Measurements from ENCODE around the gene TBC1D14. TPM values are rescaled to one million over a fixed set of nuclear protein-coding genes. Genes with fewer than 3 reads are reported as not detected.

The TBC1D14 gene
- total RNA-seq, 4 donors from 2014 or later: 36.0 to 56.2 (median 41.4) TPM

GRCh38 chr4:7046971-7047370, 137.3 kb downstream of the TBC1D14 start:
- H3K4me3 ChIP-seq: peak overlapping the region in 1 of 4 donors; percentile 97
- in situ Hi-C loops (cut with MboI; ENCODE audit: low sequenced_read_pairs in 4 of 4): no loop called here
- intact Hi-C loops (cut with DNase I; ENCODE audit: low total_unique reads): no loop called here

GRCh38 chr4:7048642-7049041, 139.0 kb downstream of the TBC1D14 start:
- H3K27me3 ChIP-seq: no peaks in the 10 kb centered on the region
- peak overlapping the region in 2 of 4 donors; percentile 15 to 97 for H3K27ac ChIP-seq
- DNase-seq (no peak), ATAC-seq (no peak)
- no peaks in the 10 kb centered on the region for H3K9me3 ChIP-seq
- no peaks in the 10 kb centered on the region for H3K36me3 ChIP-seq
- H3K4me3 ChIP-seq: no peak overlapping the region
- in situ Hi-C loops (cut with MboI; ENCODE audit: low sequenced_read_pairs in 4 of 4) (no loop called here), intact Hi-C loops (cut with DNase I; ENCODE audit: low total_unique reads) (no loop called here)
- TF ChIP-seq CTCF (IDR thresholded peaks at IDR 0.05 in 4 of 5, conservative IDR thresholded peaks at IDR 0.05 in 1 of 5): no peak
- no peak for TF ChIP-seq POLR2A (IDR thresholded peaks at IDR 0.05)
- H3K4me1 ChIP-seq: peaks cover 57 to 75% of the 10 kb centered on the region in 2 donors

More at GRCh38 chr4:7046971-7047370, 137.3 kb downstream of the TBC1D14 start:
- H3K36me3 ChIP-seq: no peaks in the 10 kb centered on the region
- peak overlapping the region; percentile 94 to 98 (median 98) for H3K27ac ChIP-seq
- H3K4me1 ChIP-seq: peaks cover 49 to 67% of the 10 kb centered on the region in 2 donors
- TF ChIP-seq CTCF (IDR thresholded peaks at IDR 0.05 in 4 of 5, conservative IDR thresholded peaks at IDR 0.05 in 1 of 5): no peak
- no peak for TF ChIP-seq POLR2A (IDR thresholded peaks at IDR 0.05)
- DNase-seq (no peak), ATAC-seq (no peak)
- no peaks in the 10 kb centered on the region for H3K9me3 ChIP-seq
- no peaks in the 10 kb centered on the region for H3K27me3 ChIP-seq

GRCh38 chr4:7049295-7049694, 139.7 kb downstream of the TBC1D14 start:
- H3K36me3 ChIP-seq: peaks cover 0 to 5% of the 10 kb centered on the region in 2 donors
- in situ Hi-C loops (cut with MboI; ENCODE audit: low sequenced_read_pairs in 4 of 4): no loop called here
- intact Hi-C loops (cut with DNase I; ENCODE audit: low total_unique reads): no loop called here
- no peak for ATAC-seq
- peaks cover 57 to 72% of the 10 kb centered on the region in 2 donors for H3K4me1 ChIP-seq
- no peak for DNase-seq
- no peaks in the 10 kb centered on the region for H3K27me3 ChIP-seq
- TF ChIP-seq CTCF (IDR thresholded peaks at IDR 0.05 in 4 of 5, conservative IDR thresholded peaks at IDR 0.05 in 1 of 5) (no peak), POLR2A (IDR thresholded peaks at IDR 0.05) (no peak)
- H3K27ac ChIP-seq: peak overlapping the region in 2 of 4 donors; percentile 39 to 97
- no peaks in the 10 kb centered on the region for H3K9me3 ChIP-seq
- no peak overlapping the region for H3K4me3 ChIP-seq

GRCh38 chr4:7049739-7050138, 140.1 kb downstream of the TBC1D14 start:
- H3K9me3 ChIP-seq: no peaks in the 10 kb centered on the region
- intact Hi-C loops (cut with DNase I; ENCODE audit: low total_unique reads): no loop called here
- no peak for TF ChIP-seq POLR2A (IDR thresholded peaks at IDR 0.05)
- TF ChIP-seq CTCF (IDR thresholded peaks at IDR 0.05 in 4 of 5, conservative IDR thresholded peaks at IDR 0.05 in 1 of 5): no peak
- H3K36me3 ChIP-seq: peaks cover 0 to 9% of the 10 kb centered on the region in 2 donors
- H3K4me3 ChIP-seq: no peak overlapping the region
- no peak for DNase-seq
- ATAC-seq: no peak
- in situ Hi-C loops (cut with MboI; ENCODE audit: low sequenced_read_pairs in 4 of 4): loop anchor here in 1 of 4 donors (25.0 kb wide), 1 partner anchor 137 kb away; the partner anchor contains the start of gene TBC1D14
- peak overlapping the region in 2 of 4 donors; percentile 39 to 97 for H3K27ac ChIP-seq
- H3K27me3 ChIP-seq: no peaks in the 10 kb centered on the region
- peaks cover 54 to 68% of the 10 kb centered on the region in 2 donors for H3K4me1 ChIP-seq

All from gastrocnemius medialis (tissue), 4 donors.